ENCODE measurements around the gene RNU1-4. TPM values are rescaled to one million over a fixed set of nuclear protein-coding genes. Genes with fewer than 3 reads are reported as not detected.
"Not testable (repeated sequence)": the region's sequence is repeated elsewhere in the genome, so short reads cannot be mapped to it uniquely, and the experiment has no call there.

RNU1-4 gene
- total RNA-seq, 1 donor from 2014 or later = 6,195 TPM

- intact Hi-C loops (cut with DNase I); DNase-seq (ENCODE audit: low spot score): not testable (repeated sequence)
Observed at GRCh38 chr1:16784955-16785354, 44.6 kb downstream of the RNU1-4 start.

GRCh38 chr1:16786362-16786761, 46.0 kb downstream of the RNU1-4 start:
- DNase-seq (ENCODE audit: low spot score); intact Hi-C loops (cut with DNase I): not testable (repeated sequence)

- intact Hi-C loops (cut with DNase I); DNase-seq (ENCODE audit: low spot score): not testable (repeated sequence)
Observed at GRCh38 chr1:16787175-16787574, 46.9 kb downstream of the RNU1-4 start.

- DNase-seq (ENCODE audit: low spot score); intact Hi-C loops (cut with DNase I): not testable (repeated sequence)
Observed at GRCh38 chr1:16787711-16788110, 47.4 kb downstream of the RNU1-4 start.

Other genes with a start within 250 kb of the RNU1-4 start
- 6,195 TPM for gene RNU1-1, start 226.2 kb upstream of the RNU1-4 start, total RNA-seq
- 12.6 TPM for gene NBPF1, start 127.0 kb upstream of the RNU1-4 start, total RNA-seq
- gene RNU1-3, start 73.6 kb upstream of the RNU1-4 start, total RNA-seq = 6,195 TPM
- gene RNU1-2, start 155.5 kb downstream of the RNU1-4 start, total RNA-seq = 6,195 TPM
- 7.4 TPM for gene CROCC, start 181.4 kb downstream of the RNU1-4 start, total RNA-seq
- gene MFAP2, start 240.1 kb downstream of the RNU1-4 start, total RNA-seq = 4.8 TPM